ENCODE data around the gene ARMC6. TPM values are rescaled to one million over a fixed set of nuclear protein-coding genes. Genes with fewer than 3 reads are reported as not detected.
A peak's percentile ranks its signal among the peaks of the same experiment; 100 is the strongest.
"Not testable (repeated sequence)": the region's sequence is repeated elsewhere in the genome, so short reads cannot be mapped to it uniquely, and the experiment has no call there.

Gene ARMC6
- total and polyA plus RNA-seq, 2 donors (not counting 3 experiments of a cell fraction or from before 2014, with no cell fraction given): 33.9 to 44.7 TPM

DNA sequence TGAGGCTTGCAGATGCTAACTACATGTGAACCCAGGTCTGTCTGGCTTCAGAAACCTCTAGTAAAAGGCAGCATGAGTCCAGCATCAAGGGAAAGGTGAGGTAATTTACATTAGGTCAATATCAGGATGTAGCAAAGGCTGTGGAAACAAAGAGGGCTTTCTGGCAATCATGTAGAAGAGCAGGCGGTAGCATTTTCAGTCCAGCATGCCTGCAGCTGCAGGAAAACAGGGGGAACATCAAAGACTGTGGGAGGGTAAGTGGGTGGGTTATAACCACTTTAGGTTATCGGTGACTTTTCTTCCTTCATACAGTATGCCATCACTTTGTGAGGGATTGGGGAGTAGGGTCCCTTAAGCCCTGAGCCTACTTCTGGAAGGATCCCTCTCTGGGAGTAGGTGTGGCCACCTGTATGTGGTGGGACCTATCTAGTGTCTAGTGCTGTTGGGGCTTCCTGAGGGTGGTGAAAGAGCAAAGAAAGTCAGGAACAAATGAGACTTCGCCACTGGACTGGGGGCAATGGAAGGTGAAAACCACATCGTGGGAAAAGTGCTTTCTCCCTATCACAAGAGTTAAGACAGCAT, 10.9 kb upstream of the ARMC6 start:
- H3K27ac ChIP-seq (ENCODE audit: insufficient read depth, low read depth, low read length): no peak overlapping the region
- no peaks in the 10 kb centered on the region for H3K4me1 ChIP-seq (ENCODE audit: control insufficient read depth, extremely low read depth, insufficient read depth, low read length)
- DNase-seq (ENCODE audit: low read depth, low spot score) (no peak), FAIRE-seq (no peak)
- TF ChIP-seq, protein P1, sequence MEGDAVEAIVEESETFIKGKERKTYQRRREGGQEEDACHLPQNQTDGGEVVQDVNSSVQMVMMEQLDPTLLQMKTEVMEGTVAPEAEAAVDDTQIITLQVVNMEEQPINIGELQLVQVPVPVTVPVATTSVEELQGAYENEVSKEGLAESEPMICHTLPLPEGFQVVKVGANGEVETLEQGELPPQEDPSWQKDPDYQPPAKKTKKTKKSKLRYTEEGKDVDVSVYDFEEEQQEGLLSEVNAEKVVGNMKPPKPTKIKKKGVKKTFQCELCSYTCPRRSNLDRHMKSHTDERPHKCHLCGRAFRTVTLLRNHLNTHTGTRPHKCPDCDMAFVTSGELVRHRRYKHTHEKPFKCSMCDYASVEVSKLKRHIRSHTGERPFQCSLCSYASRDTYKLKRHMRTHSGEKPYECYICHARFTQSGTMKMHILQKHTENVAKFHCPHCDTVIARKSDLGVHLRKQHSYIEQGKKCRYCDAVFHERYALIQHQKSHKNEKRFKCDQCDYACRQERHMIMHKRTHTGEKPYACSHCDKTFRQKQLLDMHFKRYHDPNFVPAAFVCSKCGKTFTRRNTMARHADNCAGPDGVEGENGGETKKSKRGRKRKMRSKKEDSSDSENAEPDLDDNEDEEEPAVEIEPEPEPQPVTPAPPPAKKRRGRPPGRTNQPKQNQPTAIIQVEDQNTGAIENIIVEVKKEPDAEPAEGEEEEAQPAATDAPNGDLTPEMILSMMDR (IDR thresholded peaks at IDR 0.05; ENCODE audit: extremely low read depth in 1 of 2, insufficient read depth in 1 of 2, low read depth in 1 of 2, low read length in 2 of 2): no peak
- TF ChIP-seq POLR2AphosphoS5 (IDR thresholded peaks at IDR 0.05; ENCODE audit: insufficient read depth, low read depth, low read length) (no peak), MYC (IDR thresholded peaks at IDR 0.05; ENCODE audit: low read depth, low read length) (no peak), MAX (IDR thresholded peaks at IDR 0.05; ENCODE audit: insufficient read depth, insufficient read length) (no peak)
- ChIA-PET CTCF (interaction anchor here (1.4 kb wide), 1 partner anchor 176 kb away, joined by 3 read pairs; no protein-coding TSS in a partner anchor), POLR2A (no interaction called here)
- H3K36me3 ChIP-seq (ENCODE audit: control insufficient read depth in 2 of 2, extremely low read depth in 1 of 2, insufficient read depth in 2 of 2, low read length in 2 of 2): peaks cover 28 to 34% of the 10 kb centered on the region in 2 experiments
- H3K27me3 ChIP-seq (ENCODE audit: control insufficient read depth in 2 of 2, insufficient read depth in 2 of 2, low read length in 2 of 2): no peaks in the 10 kb centered on the region
- H3K9me3 ChIP-seq (replicated peaks; ENCODE audit: control insufficient read depth, insufficient read depth, low read length): no peaks in the 10 kb centered on the region
- peaks cover 51% of the 10 kb centered on the region for H3K79me2 ChIP-seq (ENCODE audit: control insufficient read depth, insufficient read depth, low read length)
- H3K4me2 ChIP-seq (ENCODE audit: insufficient read depth, low read length): no peak overlapping the region
- no peak overlapping the region for H3K4me3 ChIP-seq (replicated peaks in 1 of 3; ENCODE audit: insufficient read depth in 1 of 3, low read depth in 1 of 3, low read length in 3 of 3)
- no peaks in the 10 kb centered on the region for H3K9me1 ChIP-seq (replicated peaks; ENCODE audit: control insufficient read depth, extremely low read depth, insufficient read depth, low read length)
- H4K20me1 ChIP-seq (replicated peaks; ENCODE audit: control insufficient read depth, extremely low read depth, insufficient read depth, low read length): no peaks in the 10 kb centered on the region
- dilution Hi-C loops (cut with MboI; ENCODE audit: extremely low pct_ligation_motif_present, low sequenced_read_pairs): no loop called here
- no peak overlapping the region for H2AFZ ChIP-seq (ENCODE audit: low read depth, low read length)
- H3K9ac ChIP-seq (replicated peaks; ENCODE audit: extremely low read depth, insufficient read depth, low read length): no peak overlapping the region
- intact Hi-C loops (cut with micrococcal nuclease): no loop called here
- no TSS peak for BruUV-seq (replicated peaks)

GRCh38 chr19:19023376-19023775, 10.0 kb upstream of the ARMC6 start:
- CTCF ChIA-PET: interaction anchor here (1.4 kb wide), 1 partner anchor 176 kb away, joined by 3 read pairs; no protein-coding TSS in a partner anchor
- intact Hi-C loops (cut with micrococcal nuclease); H2AFZ ChIP-seq (ENCODE audit: low read depth, low read length); DNase-seq (ENCODE audit: low read depth, low spot score); H3K27me3 ChIP-seq (ENCODE audit: control insufficient read depth in 2 of 2, insufficient read depth in 2 of 2, low read length in 2 of 2); BruUV-seq (replicated peaks); H3K9me1 ChIP-seq (replicated peaks; ENCODE audit: control insufficient read depth, extremely low read depth, insufficient read depth, low read length); H3K27ac ChIP-seq (ENCODE audit: insufficient read depth, low read depth, low read length); H3K9ac ChIP-seq (replicated peaks; ENCODE audit: extremely low read depth, insufficient read depth, low read length); dilution Hi-C loops (cut with MboI; ENCODE audit: extremely low pct_ligation_motif_present, low sequenced_read_pairs); H3K9me3 ChIP-seq (replicated peaks; ENCODE audit: control insufficient read depth, insufficient read depth, low read length); H3K4me1 ChIP-seq (ENCODE audit: control insufficient read depth, extremely low read depth, insufficient read depth, low read length); H3K4me2 ChIP-seq (ENCODE audit: insufficient read depth, low read length); POLR2A ChIA-PET; H3K4me3 ChIP-seq (replicated peaks in 1 of 3; ENCODE audit: insufficient read depth in 1 of 3, low read depth in 1 of 3, low read length in 3 of 3); H4K20me1 ChIP-seq (replicated peaks; ENCODE audit: control insufficient read depth, extremely low read depth, insufficient read depth, low read length): not testable (repeated sequence)
- Histone ChIP-seq H3K36me3 (ENCODE audit: control insufficient read depth in 2 of 2, extremely low read depth in 1 of 2, insufficient read depth in 2 of 2, low read length in 2 of 2) (peaks cover 28 to 37% of the 10 kb centered on the region in 2 experiments), H3K79me2 (ENCODE audit: control insufficient read depth, insufficient read depth, low read length) (peaks cover 50% of the 10 kb centered on the region)
- FAIRE-seq: peak; percentile 8

Measured in endothelial cell of umbilical vein (primary cell).